Neutrophil (primary cell): ENCODE results near the gene SLC35B1.

Source experiments
- H3K27ac ChIP-seq: fragments of 200-600 bp; sonication (generic); 2 replicates; pipeline ENCODE4 v1.5.1; 2016; ENCODE audit warnings: mild to moderate bottlenecking, moderate library complexity
- H3K27me3 ChIP-seq: fragments of 200-600 bp; sonication (generic); 2 replicates; pipeline ENCODE4 v1.6.0; 2016; ENCODE audit warnings: mild to moderate bottlenecking
- H3K36me3 ChIP-seq: fragments of 200-600 bp; sonication (generic); 2 replicates; pipeline ENCODE4 v1.5.1; 2017
- H3K4me1 ChIP-seq, 2 experiments: fragments of 200-600 bp in 1 of 2; sonication (generic) in 1 of 2; 1 replicate in 1 of 2; 2 replicates in 1 of 2; pipeline versions ENCODE4 v1.5.1 to v1.6.1; 2013 to 2016; ENCODE audit warnings: low read depth in 1 of 2, low read length in 1 of 2, mild to moderate bottlenecking in 1 of 2, moderate library complexity in 1 of 2; ENCODE audit not compliant: control insufficient read depth in 1 of 2, insufficient read depth in 1 of 2
- H3K4me3 ChIP-seq, 2 experiments: fragments of 200-600 bp in 1 of 2; sonication (generic) in 1 of 2; 1 replicate in 1 of 2; 2 replicates in 1 of 2; pipeline ENCODE4 v1.5.1; 2013 to 2016; ENCODE audit warnings: low read depth in 1 of 2, low read length in 1 of 2, mild to moderate bottlenecking in 1 of 2, moderate library complexity in 1 of 2
- H3K9me3 ChIP-seq: fragments of 200-600 bp; sonication (generic); 2 replicates; pipeline ENCODE4 v1.5.1; 2016
- CTCF ChIP-seq: fragments of 200-600 bp; sonication (generic); IDR thresholded peaks from 2 replicates; pipeline ENCODE4 v1.5.1; 2016; ENCODE audit warnings: antibody characterized with exemption

SLC35B1 gene

DNA sequence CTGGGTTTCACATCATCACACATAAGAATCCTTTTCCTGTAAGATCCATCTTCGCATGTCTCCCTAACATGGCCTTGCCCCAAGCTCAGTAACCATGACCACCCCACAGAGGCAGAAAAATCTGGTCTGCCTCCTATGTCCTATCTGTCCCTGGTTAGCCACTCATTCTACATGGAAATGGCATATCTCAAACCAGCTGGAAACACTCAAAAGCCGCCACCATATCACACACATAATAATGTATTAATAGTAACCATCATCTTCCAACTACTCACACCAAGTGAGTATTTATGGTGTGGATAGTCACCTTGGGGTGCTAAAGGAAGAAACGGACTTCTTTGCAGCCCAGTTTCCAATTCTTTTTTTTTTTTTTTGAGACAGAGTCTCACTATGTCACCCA, 44.7 kb upstream of the SLC35B1 start:
- Histone ChIP-seq H3K4me1 (peaks cover 13 to 17% of the 10 kb centered on the region in 2 experiments), H3K27me3 (no peaks in the 10 kb centered on the region), H3K4me3 (no peak overlapping the region), H3K9me3 (no peaks in the 10 kb centered on the region), H3K27ac (no peak overlapping the region), H3K36me3 (peaks cover 6% of the 10 kb centered on the region)
- no peak for TF ChIP-seq CTCF

DNA sequence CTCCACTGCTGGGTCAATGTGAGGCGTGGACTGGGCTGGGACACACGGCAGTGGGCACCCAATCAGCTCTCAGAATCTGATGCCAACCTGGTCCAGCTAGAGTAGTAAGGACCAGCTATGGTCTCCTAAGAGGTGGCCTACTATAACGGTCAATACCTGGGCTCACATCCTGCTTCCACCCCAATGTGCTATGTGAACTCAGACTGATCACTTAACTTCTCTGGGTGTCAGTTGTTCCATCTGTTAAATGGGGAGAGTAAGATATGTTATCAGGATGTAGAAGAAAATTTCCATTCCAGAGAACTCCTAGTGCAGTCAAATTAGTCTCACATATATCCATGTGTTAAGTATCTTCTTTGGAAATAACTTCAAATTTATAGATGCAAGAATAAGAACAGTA, 42.0 kb upstream of the SLC35B1 start:
- Histone ChIP-seq H3K4me1 (peaks cover 24 to 34% of the 10 kb centered on the region in 2 experiments), H3K27me3 (no peaks in the 10 kb centered on the region), H3K36me3 (no peaks in the 10 kb centered on the region), H3K27ac (no peak overlapping the region), H3K4me3 (no peak overlapping the region), H3K9me3 (no peaks in the 10 kb centered on the region)
- no peak for TF ChIP-seq CTCF

DNA sequence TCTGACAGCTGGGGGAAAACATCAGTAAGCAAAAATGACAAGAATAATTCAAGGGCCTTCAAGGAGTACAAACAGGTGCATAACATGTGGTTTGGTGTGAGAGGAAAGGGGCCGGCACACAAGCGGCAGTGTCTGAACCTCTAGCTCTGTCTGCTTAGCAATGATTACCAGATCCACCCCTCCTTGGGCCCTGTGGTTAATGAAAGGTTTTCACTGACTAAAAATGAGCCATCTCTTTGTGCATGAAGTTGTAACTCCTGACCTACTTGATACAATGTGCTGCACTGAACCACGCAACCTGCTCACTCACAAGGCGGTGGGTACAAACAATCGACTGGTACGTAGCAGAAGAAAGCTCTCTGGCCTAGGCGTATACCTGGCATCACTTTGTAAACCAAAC, 41.0 kb upstream of the SLC35B1 start:
- Histone ChIP-seq H3K36me3 (no peaks in the 10 kb centered on the region), H3K27me3 (no peaks in the 10 kb centered on the region), H3K4me1 (peaks cover 24 to 34% of the 10 kb centered on the region in 2 experiments), H3K9me3 (no peaks in the 10 kb centered on the region), H3K4me3 (no peak overlapping the region), H3K27ac (peak overlapping the region; percentile 43)
- no peak for TF ChIP-seq CTCF

GRCh38 chr17:49748223-49748622, 40.5 kb upstream of the SLC35B1 start:
- no peaks in the 10 kb centered on the region for H3K36me3 ChIP-seq
- H3K27ac ChIP-seq: peak overlapping the region; percentile 43
- no peak for TF ChIP-seq CTCF
- H3K4me1 ChIP-seq: peaks cover 25 to 36% of the 10 kb centered on the region in 2 experiments
- H3K27me3 ChIP-seq: no peaks in the 10 kb centered on the region
- H3K4me3 ChIP-seq: no peak overlapping the region
- no peaks in the 10 kb centered on the region for H3K9me3 ChIP-seq

DNA sequence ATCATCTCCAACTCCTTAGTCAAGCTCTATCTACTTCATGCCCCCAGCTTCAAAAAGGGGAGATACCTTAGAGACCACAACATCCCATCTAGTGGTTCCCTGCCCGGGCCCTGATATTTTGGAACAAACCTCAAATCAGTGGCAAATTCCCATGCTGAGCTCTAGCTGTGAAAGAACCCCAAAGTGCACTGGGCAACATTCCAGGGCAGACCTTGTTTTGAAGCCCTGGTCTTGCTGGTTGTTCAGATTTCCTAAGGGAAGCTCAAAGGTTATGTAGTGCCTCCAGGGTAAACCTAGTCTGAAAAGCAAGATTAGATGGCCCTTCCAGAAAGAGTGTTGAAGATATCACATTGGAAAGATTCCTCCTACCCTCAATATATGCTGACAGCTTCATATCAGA, 39.9 kb upstream of the SLC35B1 start:
- H3K4me1 ChIP-seq: peaks cover 31 to 42% of the 10 kb centered on the region in 2 experiments
- no peak for TF ChIP-seq CTCF
- no peaks in the 10 kb centered on the region for H3K36me3 ChIP-seq
- peak overlapping the region; percentile 43 for H3K27ac ChIP-seq
- H3K27me3 ChIP-seq: no peaks in the 10 kb centered on the region
- no peaks in the 10 kb centered on the region for H3K9me3 ChIP-seq
- H3K4me3 ChIP-seq: no peak overlapping the region
